H9 (cell line): ENCODE data around the gene OMP. TPM values are rescaled to one million over a fixed set of nuclear protein-coding genes. Genes with fewer than 3 reads are reported as not detected.

Source experiments
- DNase-seq: peaks from one replicate; pipeline ENCODE4 v3.0.0-alpha.2; 2017
- H2AFZ ChIP-seq: one replicate; pipeline ENCODE4 v1.6.1; 2013; ENCODE audit warnings: mild to moderate bottlenecking, low read length, control low read depth, moderate library complexity
- H2AK5ac ChIP-seq: 2 replicates; pipeline ENCODE4 v1.6.1; 2013; ENCODE audit warnings: low read length, control low read depth, mixed read lengths; ENCODE audit not compliant: insufficient read length
- H2BK120ac ChIP-seq: one replicate; pipeline ENCODE4 v1.6.1; 2013; ENCODE audit warnings: low read depth, mild to moderate bottlenecking, low read length, control low read depth, inconsistent platforms; ENCODE audit not compliant: poor library complexity, severe bottlenecking
- H2BK12ac ChIP-seq: 2 replicates; pipeline ENCODE4 v1.6.1; 2013; ENCODE audit warnings: low read length, control low read depth, mixed read lengths, low read depth; ENCODE audit not compliant: insufficient read length
- H2BK15ac ChIP-seq: 2 replicates; pipeline ENCODE4 v1.6.1; 2013; ENCODE audit warnings: low read depth, low read length, control low read depth
- H2BK20ac ChIP-seq: one replicate; pipeline ENCODE4 v1.6.1; 2013; ENCODE audit warnings: low read depth, mild to moderate bottlenecking, low read length, control low read depth, inconsistent platforms; ENCODE audit not compliant: poor library complexity, severe bottlenecking
- H2BK5ac ChIP-seq: 2 replicates; pipeline ENCODE4 v1.6.1; 2013; ENCODE audit warnings: low read length, control low read depth, mixed read lengths; ENCODE audit not compliant: insufficient read length
- H3K14ac ChIP-seq: 2 replicates; pipeline ENCODE4 v1.6.1; 2013; ENCODE audit warnings: low read length, control low read depth; ENCODE audit not compliant: insufficient read depth
- H3K18ac ChIP-seq: 2 replicates; pipeline ENCODE4 v1.6.1; 2013; ENCODE audit warnings: low read depth, mild to moderate bottlenecking, mixed read lengths, low read length, control low read depth; ENCODE audit not compliant: insufficient read length
- H3K23ac ChIP-seq: 2 replicates; pipeline ENCODE4 v1.6.1; 2013; ENCODE audit warnings: low read length, control low read depth, mixed read lengths, low read depth; ENCODE audit not compliant: insufficient read length
- H3K23me2 ChIP-seq: 2 replicates; pipeline ENCODE4 v1.6.1; 2013; ENCODE audit warnings: low read depth, mild to moderate bottlenecking, mixed read lengths, low read length, control low read depth; ENCODE audit not compliant: insufficient read length, poor library complexity, severe bottlenecking
- H3K27ac ChIP-seq: 2 replicates; pipeline ENCODE4 v1.5.1; 2013; ENCODE audit warnings: low read length, control low read depth, mixed read lengths, low read depth; ENCODE audit not compliant: insufficient read length
- H3K27me3 ChIP-seq: 2 replicates; pipeline ENCODE4 v1.6.1; 2013; ENCODE audit warnings: low read length, control low read depth, inconsistent platforms; ENCODE audit not compliant: insufficient read depth
- H3K4ac ChIP-seq: 2 replicates; pipeline ENCODE4 v1.6.1; 2013; ENCODE audit warnings: low read depth, mild to moderate bottlenecking, control low read depth, inconsistent platforms, low read length, moderate library complexity
- H3K4me1 ChIP-seq: 2 replicates; pipeline ENCODE4 v1.6.1; 2013; ENCODE audit warnings: low read length, control low read depth, inconsistent platforms; ENCODE audit not compliant: insufficient read depth
- H3K4me2 ChIP-seq: 2 replicates; pipeline ENCODE4 v1.6.1; 2013; ENCODE audit warnings: low read length, control low read depth, mixed read lengths; ENCODE audit not compliant: insufficient read length, insufficient read depth
- H3K56ac ChIP-seq: 2 replicates; pipeline ENCODE4 v1.6.1; 2013; ENCODE audit warnings: low read depth, mild to moderate bottlenecking, mixed read lengths, low read length, control low read depth; ENCODE audit not compliant: insufficient read length
- H3K79me1 ChIP-seq: 2 replicates; pipeline ENCODE4 v1.6.1; 2013; ENCODE audit warnings: low read depth, mild to moderate bottlenecking, moderate library complexity, low read length, control low read depth, inconsistent platforms; ENCODE audit not compliant: insufficient read depth, poor library complexity, severe bottlenecking
- H3K79me2 ChIP-seq: 2 replicates; pipeline ENCODE4 v1.6.1; 2013; ENCODE audit warnings: low read length, control low read depth, inconsistent platforms; ENCODE audit not compliant: insufficient read depth
- H3K9ac ChIP-seq: 2 replicates; pipeline ENCODE4 v1.6.1; 2013; ENCODE audit warnings: low read length, control low read depth, mixed read lengths; ENCODE audit not compliant: insufficient read length; ENCODE audit errors: extremely low read depth
- H3K9me3 ChIP-seq: one replicate; pipeline ENCODE4 v1.6.1; 2013; ENCODE audit warnings: low read depth, low read length, inconsistent platforms; ENCODE audit not compliant: control insufficient read depth
- H3T11ph ChIP-seq: one replicate; pipeline ENCODE4 v1.6.1; 2013; ENCODE audit warnings: mild to moderate bottlenecking, low read length, control low read depth, inconsistent platforms
- H4K20me1 ChIP-seq: one replicate; pipeline ENCODE4 v1.6.1; 2013; ENCODE audit not compliant: control insufficient read depth, insufficient read length, insufficient read depth
- H4K5ac ChIP-seq: 2 replicates; pipeline ENCODE4 v1.6.1; 2013; ENCODE audit warnings: low read depth, mild to moderate bottlenecking, mixed read lengths, low read length, control low read depth; ENCODE audit not compliant: insufficient read length
- H4K8ac ChIP-seq: replicated peaks from 2 replicates; pipeline ENCODE4 v1.6.1; 2013; ENCODE audit warnings: low read length, control low read depth, mixed read lengths, low read depth; ENCODE audit not compliant: insufficient read length
- H4K91ac ChIP-seq: 2 replicates; pipeline ENCODE4 v1.6.1; 2013; ENCODE audit warnings: low read depth, mild to moderate bottlenecking, moderate library complexity, mixed read lengths, low read length, control low read depth; ENCODE audit not compliant: insufficient read length
- H3K27ac Mint-ChIP-seq, 3 experiments: 2 replicates in 2 of 3; 3 replicates in 1 of 3; pipeline ENCODE4 v1.8.0; 2020 to 2021; ENCODE audit warnings: mixed read lengths in 3 of 3, mild to moderate bottlenecking in 1 of 3, moderate library complexity in 1 of 3
- H3K27me3 Mint-ChIP-seq: 2 replicates; pipeline ENCODE4 v1.8.0; 2021; ENCODE audit warnings: low read depth, mild to moderate bottlenecking, moderate library complexity, mixed read lengths
- H3K36me3 Mint-ChIP-seq, 3 experiments: 2 replicates in 2 of 3; 3 replicates in 1 of 3; pipeline ENCODE4 v1.8.0; 2020 to 2021; ENCODE audit warnings: low read depth in 3 of 3, mixed read lengths in 3 of 3; ENCODE audit not compliant: insufficient read depth in 1 of 3
- H3K4me1 Mint-ChIP-seq, 2 experiments: 2 replicates each; pipeline ENCODE4 v1.8.0; 2020; ENCODE audit warnings: mixed read lengths in 2 of 2
- H3K4me3 Mint-ChIP-seq, 2 experiments: 2 replicates in 1 of 2; 3 replicates in 1 of 2; pipeline ENCODE4 v1.8.0; 2020 to 2021; ENCODE audit warnings: mild to moderate bottlenecking in 2 of 2, mixed read lengths in 2 of 2, moderate library complexity in 1 of 2
- H3K9me3 Mint-ChIP-seq, 2 experiments: 2 replicates in 1 of 2; 3 replicates in 1 of 2; pipeline ENCODE4 v1.8.0; 2020; ENCODE audit warnings: mild to moderate bottlenecking in 2 of 2, mixed read lengths in 2 of 2, moderate library complexity in 1 of 2
- WGBS: extraction: QIAGEN DNeasy Blood & Tissue Kit; methylation state at CpG from one replicate; pipeline ENCODE4 v1.1.7; 2013; ENCODE audit warnings: missing lambda C conversion rate, low lambda C conversion rate, mixed read lengths; ENCODE audit not compliant: insufficient read length; ENCODE audit errors: extremely low coverage; 5-methylcytosine and 5-hydroxymethylcytosine counted together
- total RNA-seq: library from RNA; stranded (reverse); gene quantifications from 2 replicates; pipeline ENCODE4 v1.2.1, GENCODE V29; 2021
- TF ChIP-seq, protein P1 (sequence below): fragments of 200-600 bp; sonication (generic); conservative IDR thresholded peaks from 3 replicates; pipeline ENCODE4 v1.8.0; 2021; ENCODE audit warnings: antibody characterized with exemption, mild to moderate bottlenecking

OMP gene
- total RNA-seq, 1 experiment from 2014 or later: not detected

DNA sequence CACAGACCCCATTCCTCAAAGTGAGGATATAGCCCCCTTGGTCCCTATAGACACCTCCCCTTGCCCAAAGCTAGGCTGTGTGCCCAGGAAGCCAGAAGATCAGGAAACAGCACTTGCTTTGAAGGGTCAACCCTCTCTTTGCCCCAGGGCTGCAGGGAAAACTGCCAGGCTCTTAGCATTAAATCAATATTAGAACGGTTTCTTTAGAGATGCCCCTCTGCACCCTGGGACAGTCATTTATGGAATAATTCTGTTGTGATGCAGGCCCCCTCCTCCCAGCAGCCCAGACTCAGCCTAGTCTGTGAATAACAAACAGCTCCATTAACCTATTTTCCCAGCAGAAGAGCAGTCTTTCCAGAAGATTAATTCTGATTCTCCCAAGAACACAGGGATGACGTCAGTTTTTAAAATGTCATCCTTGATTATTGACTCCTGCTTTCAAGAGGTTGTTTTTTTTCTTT, 47.5 kb upstream of the OMP start:
- H3K18ac ChIP-seq: no peak overlapping the region
- no peaks in the 10 kb centered on the region for H3K79me1 ChIP-seq
- Mint-ChIP-seq H3K27me3 (no peaks in the 10 kb centered on the region), H3K4me1 (peaks cover 23 to 27% of the 10 kb centered on the region in 2 experiments), H3K4me3 (no peak overlapping the region), H3K36me3 (no peaks in the 10 kb centered on the region; a peak in 2 of 7 replicates), H3K27ac (no peak overlapping the region; a peak in 1 of 7 replicates), H3K9me3 (peaks cover 7 to 19% of the 10 kb centered on the region in 2 experiments; a peak in 4 of 5 replicates)
- H3K56ac ChIP-seq: no peak overlapping the region
- TF ChIP-seq, protein P1, sequence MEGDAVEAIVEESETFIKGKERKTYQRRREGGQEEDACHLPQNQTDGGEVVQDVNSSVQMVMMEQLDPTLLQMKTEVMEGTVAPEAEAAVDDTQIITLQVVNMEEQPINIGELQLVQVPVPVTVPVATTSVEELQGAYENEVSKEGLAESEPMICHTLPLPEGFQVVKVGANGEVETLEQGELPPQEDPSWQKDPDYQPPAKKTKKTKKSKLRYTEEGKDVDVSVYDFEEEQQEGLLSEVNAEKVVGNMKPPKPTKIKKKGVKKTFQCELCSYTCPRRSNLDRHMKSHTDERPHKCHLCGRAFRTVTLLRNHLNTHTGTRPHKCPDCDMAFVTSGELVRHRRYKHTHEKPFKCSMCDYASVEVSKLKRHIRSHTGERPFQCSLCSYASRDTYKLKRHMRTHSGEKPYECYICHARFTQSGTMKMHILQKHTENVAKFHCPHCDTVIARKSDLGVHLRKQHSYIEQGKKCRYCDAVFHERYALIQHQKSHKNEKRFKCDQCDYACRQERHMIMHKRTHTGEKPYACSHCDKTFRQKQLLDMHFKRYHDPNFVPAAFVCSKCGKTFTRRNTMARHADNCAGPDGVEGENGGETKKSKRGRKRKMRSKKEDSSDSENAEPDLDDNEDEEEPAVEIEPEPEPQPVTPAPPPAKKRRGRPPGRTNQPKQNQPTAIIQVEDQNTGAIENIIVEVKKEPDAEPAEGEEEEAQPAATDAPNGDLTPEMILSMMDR: no peak
- no peak overlapping the region for H2BK20ac ChIP-seq
- no peak overlapping the region for H4K91ac ChIP-seq
- H2BK5ac ChIP-seq: no peak overlapping the region
- no peak overlapping the region for H4K5ac ChIP-seq
- no peaks in the 10 kb centered on the region for H4K20me1 ChIP-seq
- no peak overlapping the region for H3K9ac ChIP-seq
- H3K23ac ChIP-seq: no peak overlapping the region
- no peaks in the 10 kb centered on the region for H3K79me2 ChIP-seq
- H2BK15ac ChIP-seq: no peak overlapping the region
- no peak overlapping the region for H2BK120ac ChIP-seq
- H3K14ac ChIP-seq: no peak overlapping the region
- no peak overlapping the region for H4K8ac ChIP-seq
- H2AK5ac ChIP-seq: no peak overlapping the region
- H3K27me3 ChIP-seq: no peaks in the 10 kb centered on the region
- no peaks in the 10 kb centered on the region for H3K9me3 ChIP-seq
- no peak overlapping the region for H3K4me2 ChIP-seq
- no peak for DNase-seq
- no peak overlapping the region for H2BK12ac ChIP-seq
- no peaks in the 10 kb centered on the region for H3K4me1 ChIP-seq
- H3K23me2 ChIP-seq: no peaks in the 10 kb centered on the region
- no peak overlapping the region for H3K27ac ChIP-seq
- H3K4ac ChIP-seq: no peak overlapping the region
- H3T11ph ChIP-seq: no peak overlapping the region
- WGBS: no CpG with 5 or more reads among the region's 2 CpGs
- no peak overlapping the region for H2AFZ ChIP-seq
